Fibroblast of the aortic adventitia (primary cell): ENCODE measurements around the gene C5orf58. TPM values are rescaled to one million over a fixed set of nuclear protein-coding genes. Genes with fewer than 3 reads are reported as not detected.

Source experiments
- DNase-seq: peaks from one replicate; pipeline ENCODE4 v3.0.0-alpha.2; 2010; ENCODE audit warnings: low read depth
- H3K4me3 ChIP-seq: 2 replicates; pipeline ENCODE4 v1.5.1; 2011; ENCODE audit warnings: low read depth, mild to moderate bottlenecking, control low read depth, low read length, moderate library complexity
- total RNA-seq: library from RNA; depleted of rRNA; stranded (reverse); fragments of >200 nt; gene quantifications from 2 replicates; pipeline ENCODE4 v1.2.3, GENCODE V29; 2012; ENCODE audit warnings: low replicate concordance
- TF ChIP-seq, protein P1 (sequence below): IDR thresholded peaks from 2 replicates; pipeline ENCODE4 v1.5.1; 2011; ENCODE audit warnings: mild to moderate bottlenecking, low read length, control low read depth, inconsistent platforms; ENCODE audit not compliant: insufficient read depth

C5orf58 gene
- total RNA-seq, 1 donor = not detected

DNA sequence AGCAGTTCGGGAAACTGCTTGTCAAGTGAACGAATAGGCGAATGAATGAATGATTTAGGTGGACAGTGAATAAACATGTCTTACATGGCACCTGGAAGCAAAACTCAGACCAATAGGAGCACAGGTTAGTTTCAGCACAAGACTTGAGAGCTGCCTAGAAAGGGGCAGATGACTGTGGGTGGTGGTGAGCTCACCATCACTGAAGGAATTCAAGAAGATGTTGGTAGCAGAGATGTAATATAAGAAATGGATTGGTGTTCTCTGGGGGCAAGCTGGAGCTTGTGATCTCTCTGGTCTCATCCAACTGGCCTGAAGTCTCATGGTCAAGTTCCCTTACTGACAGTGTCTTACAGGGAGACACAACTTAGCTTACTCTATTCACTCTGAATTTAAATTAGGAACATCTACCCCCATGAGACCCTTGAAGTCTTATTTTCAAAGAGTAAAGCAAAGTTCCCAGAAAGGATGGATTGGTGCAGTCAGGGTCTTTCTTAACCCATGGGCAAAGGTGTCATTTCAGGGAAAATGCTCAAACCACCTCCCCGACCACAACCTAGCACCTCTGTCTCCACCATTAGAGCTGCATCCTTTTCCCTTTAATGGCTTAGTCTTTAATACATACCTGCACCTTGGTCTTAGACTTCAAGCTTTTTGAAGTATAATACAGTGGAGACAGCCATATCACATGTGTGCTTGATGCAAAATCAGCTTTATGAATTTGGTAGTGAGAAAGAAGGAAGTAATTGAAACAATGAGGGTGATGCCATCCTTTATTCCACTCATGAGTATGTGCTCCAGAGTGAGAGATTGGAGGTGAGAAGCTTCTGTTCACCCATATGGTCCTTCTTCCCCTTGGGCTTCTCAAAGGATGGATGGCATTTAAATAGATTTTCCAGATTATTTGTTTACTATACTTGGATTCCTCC is 59.7 kb downstream of the C5orf58 start:
- no peak for DNase-seq
- TF ChIP-seq, protein P1, sequence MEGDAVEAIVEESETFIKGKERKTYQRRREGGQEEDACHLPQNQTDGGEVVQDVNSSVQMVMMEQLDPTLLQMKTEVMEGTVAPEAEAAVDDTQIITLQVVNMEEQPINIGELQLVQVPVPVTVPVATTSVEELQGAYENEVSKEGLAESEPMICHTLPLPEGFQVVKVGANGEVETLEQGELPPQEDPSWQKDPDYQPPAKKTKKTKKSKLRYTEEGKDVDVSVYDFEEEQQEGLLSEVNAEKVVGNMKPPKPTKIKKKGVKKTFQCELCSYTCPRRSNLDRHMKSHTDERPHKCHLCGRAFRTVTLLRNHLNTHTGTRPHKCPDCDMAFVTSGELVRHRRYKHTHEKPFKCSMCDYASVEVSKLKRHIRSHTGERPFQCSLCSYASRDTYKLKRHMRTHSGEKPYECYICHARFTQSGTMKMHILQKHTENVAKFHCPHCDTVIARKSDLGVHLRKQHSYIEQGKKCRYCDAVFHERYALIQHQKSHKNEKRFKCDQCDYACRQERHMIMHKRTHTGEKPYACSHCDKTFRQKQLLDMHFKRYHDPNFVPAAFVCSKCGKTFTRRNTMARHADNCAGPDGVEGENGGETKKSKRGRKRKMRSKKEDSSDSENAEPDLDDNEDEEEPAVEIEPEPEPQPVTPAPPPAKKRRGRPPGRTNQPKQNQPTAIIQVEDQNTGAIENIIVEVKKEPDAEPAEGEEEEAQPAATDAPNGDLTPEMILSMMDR = no peak
- no peak overlapping the region for H3K4me3 ChIP-seq

DNA sequence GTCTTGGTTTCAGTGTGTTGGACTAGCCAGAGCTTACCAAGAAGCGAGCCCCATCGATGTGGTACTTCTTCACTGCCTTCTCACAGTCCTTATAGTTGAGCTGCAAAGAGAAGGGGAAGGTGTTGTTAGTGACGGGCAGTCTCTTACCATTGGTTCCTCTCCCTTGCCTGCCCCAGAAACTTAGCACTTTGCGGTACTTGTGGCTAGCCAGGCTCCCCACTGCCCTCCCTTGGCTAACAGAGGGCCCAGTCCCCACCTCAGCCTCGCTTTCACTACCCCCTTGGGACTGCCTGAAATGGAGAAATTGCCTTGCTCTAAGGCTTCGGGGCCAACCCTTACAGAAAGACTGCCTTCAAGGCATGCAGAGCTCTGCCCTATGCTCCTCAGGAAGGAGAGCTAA is 60.5 kb downstream of the C5orf58 start:
- TF ChIP-seq, protein P1 = no peak
- H3K4me3 ChIP-seq = no peak overlapping the region
- no peak for DNase-seq

DNA sequence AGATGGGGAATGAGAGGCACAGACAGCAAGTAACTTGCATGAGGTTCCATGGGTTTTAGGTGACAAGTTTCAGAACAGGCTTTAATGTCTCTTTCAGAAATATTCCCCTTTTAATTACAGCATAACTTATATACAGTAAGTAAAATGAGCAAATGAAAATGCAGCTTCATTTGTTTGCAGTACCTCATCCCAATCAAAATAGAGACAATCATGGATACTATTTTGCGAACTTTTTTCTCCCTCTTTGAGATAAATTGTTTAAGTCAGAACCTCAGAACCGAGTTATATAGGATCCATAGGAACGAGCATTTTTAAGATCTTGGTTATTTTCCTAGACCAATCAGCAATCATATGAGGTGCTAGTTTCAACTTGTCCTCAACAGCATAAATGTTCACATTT is 61.3 kb downstream of the C5orf58 start:
- no peak for DNase-seq
- no peak overlapping the region for H3K4me3 ChIP-seq
- TF ChIP-seq, protein P1 = no peak

DNA sequence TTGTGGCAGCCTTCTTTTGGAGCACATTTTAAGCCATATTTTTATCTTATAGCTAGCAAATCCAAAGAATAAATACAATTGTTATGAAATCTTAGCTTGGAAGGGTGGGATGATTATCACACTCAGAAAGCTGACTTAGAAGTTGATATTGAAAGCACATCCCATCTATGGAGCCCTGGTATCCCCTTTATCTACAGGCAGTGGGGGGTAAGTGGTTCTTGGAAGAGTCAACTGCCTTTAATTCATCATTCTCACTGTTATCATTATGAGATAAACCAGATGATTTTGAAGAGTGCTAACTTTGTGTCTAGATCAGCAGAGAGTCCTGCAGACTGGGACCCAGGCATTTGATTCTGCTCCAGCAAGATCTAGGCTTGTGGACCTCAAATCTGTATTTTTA is 61.8 kb downstream of the C5orf58 start:
- no peak overlapping the region for H3K4me3 ChIP-seq
- DNase-seq = no peak
- TF ChIP-seq, protein P1 = no peak

Other genes starting within 250 kb of the C5orf58 start
- gene FOXI1, start 127.1 kb upstream of the C5orf58 start, total RNA-seq = not detected in 2 replicates
- not detected in 2 replicates for gene LCP2, start 64.8 kb downstream of the C5orf58 start, total RNA-seq
- not detected in 2 replicates for gene KCNMB1, start 156.4 kb downstream of the C5orf58 start, total RNA-seq